Hepatocyte (in vitro differentiated cells): ENCODE measurements around the gene DPF3. TPM values are rescaled to one million over a fixed set of nuclear protein-coding genes. Genes with fewer than 3 reads are reported as not detected.

ENCODE experiments used
- DNase-seq: peaks from one replicate; pipeline ENCODE4 v3.0.0-alpha.2; 2016; ENCODE audit warnings: low spot score
- H2AFZ ChIP-seq: fragments of 200-600 bp; sonication (generic); 2 replicates; pipeline ENCODE4 v1.6.0; 2016; ENCODE audit warnings: antibody characterized with exemption, mild to moderate bottlenecking
- H3K27ac ChIP-seq: fragments of 200-600 bp; sonication (generic); 2 replicates; pipeline ENCODE4 v1.5.1; 2016; ENCODE audit warnings: mild to moderate bottlenecking
- H3K27me3 ChIP-seq: fragments of 200-600 bp; sonication (generic); 2 replicates; pipeline ENCODE4 v1.6.1; 2016
- H3K36me3 ChIP-seq: fragments of 200-600 bp; sonication (generic); replicated peaks from 2 replicates; pipeline ENCODE4 v1.5.1; 2016; ENCODE audit warnings: low read depth; ENCODE audit not compliant: insufficient read depth
- H3K4me1 ChIP-seq: fragments of 200-600 bp; sonication (generic); 2 replicates; pipeline ENCODE4 v1.5.1; 2016; ENCODE audit warnings: mild to moderate bottlenecking, moderate library complexity; ENCODE audit not compliant: insufficient read depth
- H3K4me2 ChIP-seq: fragments of 200-600 bp; sonication (generic); 2 replicates; pipeline ENCODE4 v1.6.0; 2016
- H3K4me3 ChIP-seq: fragments of 200-600 bp; sonication (generic); 2 replicates; pipeline ENCODE4 v1.5.1; 2016; ENCODE audit warnings: mild to moderate bottlenecking
- H3K79me2 ChIP-seq: fragments of 200-600 bp; sonication (generic); 2 replicates; pipeline ENCODE4 v1.6.0; 2017; ENCODE audit warnings: mild to moderate bottlenecking
- H3K9me2 ChIP-seq: fragments of 200-600 bp; sonication (generic); replicated peaks from 2 replicates; pipeline ENCODE4 v1.6.0; 2017; ENCODE audit warnings: mild to moderate bottlenecking; ENCODE audit not compliant: insufficient read depth
- H3K9me3 ChIP-seq: fragments of 200-600 bp; sonication (generic); 2 replicates; pipeline ENCODE4 v1.5.1; 2016; ENCODE audit warnings: low read depth, mild to moderate bottlenecking
- H4K20me1 ChIP-seq: fragments of 200-600 bp; sonication (generic); 2 replicates; pipeline ENCODE4 v1.6.0; 2016; ENCODE audit warnings: mild to moderate bottlenecking; ENCODE audit not compliant: insufficient read depth, poor library complexity, severe bottlenecking
- EZH2 ChIP-seq: fragments of 200-600 bp; sonication (generic); IDR thresholded peaks from 2 replicates; pipeline ENCODE4 v1.6.1; 2016; ENCODE audit warnings: antibody characterized with exemption, mild to moderate bottlenecking, borderline replicate concordance
- EZH2phosphoT487 ChIP-seq: fragments of 200-600 bp; sonication (generic); IDR thresholded peaks from one replicate; pipeline ENCODE4 v1.6.1; 2018; ENCODE audit warnings: antibody characterized with exemption, mild to moderate bottlenecking, low read depth, moderate library complexity; ENCODE audit not compliant: unreplicated experiment, severe bottlenecking
- WGBS: methylation state at CpG from one replicate; pipeline ENCODE4 v1.1.6; 2016; ENCODE audit warnings: low lambda C conversion rate; ENCODE audit errors: missing lambda C conversion rate; 5-methylcytosine and 5-hydroxymethylcytosine counted together
- polyA plus RNA-seq: library from polyadenylated mRNA; unstranded; fragments of >200 nt; fragmentation: Nextera tagmentation; extraction: Ambion mirVana; gene quantifications from 2 replicates; pipeline ENCODE4 v1.2.1, GENCODE V29; 2016
- total RNA-seq: library from RNA; depleted of rRNA; stranded (reverse); fragments of >200 nt; gene quantifications from 2 replicates; pipeline ENCODE4 v1.2.3, GENCODE V29; 2014
- TF ChIP-seq, protein P1 (sequence below): fragments of 200-600 bp; sonication (generic); IDR thresholded peaks from 2 replicates; pipeline ENCODE4 v1.5.1; 2016; ENCODE audit warnings: antibody characterized with exemption, mild to moderate bottlenecking; ENCODE audit not compliant: poor library complexity

The DPF3 gene
- total and polyA plus RNA-seq, 2 experiments from 2014 or later = 0.21 to 0.47 TPM

DNA sequence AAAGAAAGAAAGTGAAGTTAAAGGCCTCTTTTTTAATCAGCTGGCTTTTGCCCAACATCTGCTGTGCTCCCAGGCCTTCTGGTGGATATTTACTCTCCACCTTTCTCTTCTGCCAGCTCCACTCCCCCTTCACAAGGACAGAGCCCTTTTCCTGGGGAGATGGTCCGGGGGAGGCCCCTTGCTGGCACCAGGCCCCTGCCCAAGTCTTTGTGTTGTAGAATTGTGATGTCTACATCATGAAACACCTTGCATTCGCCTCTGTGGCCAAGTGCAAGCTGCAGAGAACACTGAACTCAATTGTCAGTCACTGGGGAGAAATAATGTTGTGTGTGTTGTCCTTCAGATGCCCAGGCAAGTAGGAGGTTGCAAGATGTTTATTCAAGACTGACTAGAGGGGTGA lies 150.3 kb downstream of the DPF3 start:
- Histone ChIP-seq H2AFZ (no peak overlapping the region), H3K9me3 (no peaks in the 10 kb centered on the region), H3K27me3 (no peaks in the 10 kb centered on the region), H3K36me3 (no peaks in the 10 kb centered on the region), H4K20me1 (no peaks in the 10 kb centered on the region), H3K9me2 (no peaks in the 10 kb centered on the region), H3K79me2 (no peaks in the 10 kb centered on the region), H3K4me1 (no peaks in the 10 kb centered on the region), H3K4me3 (no peak overlapping the region), H3K4me2 (no peak overlapping the region), H3K27ac (no peak overlapping the region)
- no peak for DNase-seq
- WGBS = 67% methylated on average over 2 of the region's 2 CpGs
- TF ChIP-seq EZH2 (no peak), EZH2phosphoT487 (no peak)
- TF ChIP-seq, protein P1, sequence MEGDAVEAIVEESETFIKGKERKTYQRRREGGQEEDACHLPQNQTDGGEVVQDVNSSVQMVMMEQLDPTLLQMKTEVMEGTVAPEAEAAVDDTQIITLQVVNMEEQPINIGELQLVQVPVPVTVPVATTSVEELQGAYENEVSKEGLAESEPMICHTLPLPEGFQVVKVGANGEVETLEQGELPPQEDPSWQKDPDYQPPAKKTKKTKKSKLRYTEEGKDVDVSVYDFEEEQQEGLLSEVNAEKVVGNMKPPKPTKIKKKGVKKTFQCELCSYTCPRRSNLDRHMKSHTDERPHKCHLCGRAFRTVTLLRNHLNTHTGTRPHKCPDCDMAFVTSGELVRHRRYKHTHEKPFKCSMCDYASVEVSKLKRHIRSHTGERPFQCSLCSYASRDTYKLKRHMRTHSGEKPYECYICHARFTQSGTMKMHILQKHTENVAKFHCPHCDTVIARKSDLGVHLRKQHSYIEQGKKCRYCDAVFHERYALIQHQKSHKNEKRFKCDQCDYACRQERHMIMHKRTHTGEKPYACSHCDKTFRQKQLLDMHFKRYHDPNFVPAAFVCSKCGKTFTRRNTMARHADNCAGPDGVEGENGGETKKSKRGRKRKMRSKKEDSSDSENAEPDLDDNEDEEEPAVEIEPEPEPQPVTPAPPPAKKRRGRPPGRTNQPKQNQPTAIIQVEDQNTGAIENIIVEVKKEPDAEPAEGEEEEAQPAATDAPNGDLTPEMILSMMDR = no peak

DNA sequence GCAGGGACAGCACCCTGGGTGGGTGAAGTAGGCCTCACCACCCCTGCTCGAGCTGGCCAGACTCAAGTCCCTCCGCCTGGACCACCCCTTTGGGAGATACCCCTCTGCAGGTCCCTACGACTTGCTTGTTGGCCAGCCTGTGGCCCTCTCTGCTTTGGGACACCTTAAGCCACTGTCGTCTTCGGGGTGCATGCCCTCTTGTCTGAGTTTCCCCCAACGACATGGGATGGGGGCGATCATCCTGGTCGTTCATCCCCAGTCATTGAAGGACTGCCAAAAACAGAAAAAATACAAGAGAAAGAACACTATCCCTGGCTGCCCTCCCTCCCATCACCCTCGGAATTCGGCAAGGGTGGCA lies 151.1 kb downstream of the DPF3 start:
- H3K27me3 ChIP-seq = no peaks in the 10 kb centered on the region
- H3K36me3 ChIP-seq = no peaks in the 10 kb centered on the region
- no peaks in the 10 kb centered on the region for H3K9me2 ChIP-seq
- no peak overlapping the region for H3K27ac ChIP-seq
- H3K79me2 ChIP-seq = no peaks in the 10 kb centered on the region
- no peak for TF ChIP-seq EZH2
- no peak for TF ChIP-seq EZH2phosphoT487
- TF ChIP-seq, protein P1 = no peak
- H3K4me1 ChIP-seq = no peaks in the 10 kb centered on the region
- no peak for DNase-seq
- 94% methylated on average over 10 of the region's 10 CpGs for WGBS
- no peak overlapping the region for H2AFZ ChIP-seq
- H3K4me2 ChIP-seq = no peak overlapping the region
- H3K9me3 ChIP-seq = no peaks in the 10 kb centered on the region
- H3K4me3 ChIP-seq = no peak overlapping the region
- no peaks in the 10 kb centered on the region for H4K20me1 ChIP-seq

DNA sequence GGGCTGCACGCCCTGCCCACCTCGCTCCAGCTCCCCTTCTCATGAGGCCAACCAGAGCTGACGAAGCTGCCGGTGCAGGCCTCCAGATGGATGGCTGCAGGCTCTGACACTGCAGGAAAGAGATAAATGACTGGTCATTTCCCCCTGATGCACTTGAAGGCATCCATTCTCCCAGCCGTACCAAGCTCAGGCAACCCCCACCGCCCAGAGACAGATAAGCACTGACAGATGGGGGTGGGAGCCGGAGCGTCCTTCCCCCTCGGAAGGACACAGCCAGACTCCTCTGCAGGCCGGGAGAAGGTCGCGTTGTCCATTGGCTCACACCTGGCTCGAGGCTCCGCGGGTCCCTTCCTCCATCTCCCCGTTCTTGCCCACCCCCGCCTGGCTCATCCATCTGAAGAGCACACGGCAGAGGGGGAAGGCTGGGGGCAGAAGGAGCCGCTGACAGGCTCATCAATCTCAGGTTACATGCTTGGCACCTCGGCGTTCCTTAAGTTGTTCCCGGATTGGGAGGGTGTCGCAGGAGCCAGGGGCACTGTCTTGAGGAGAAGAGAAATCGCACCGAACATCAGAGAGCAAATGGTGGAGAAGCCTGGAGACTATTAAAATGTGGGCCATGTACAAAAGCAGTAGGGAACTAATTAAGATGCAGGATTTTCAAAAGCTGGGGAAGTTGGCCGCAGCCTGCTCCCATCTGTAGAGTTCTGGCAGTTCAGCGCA lies 151.6 kb downstream of the DPF3 start:
- Histone ChIP-seq H2AFZ (no peak overlapping the region), H3K9me2 (no peaks in the 10 kb centered on the region), H3K27ac (no peak overlapping the region), H4K20me1 (no peaks in the 10 kb centered on the region), H3K4me3 (no peak overlapping the region), H3K27me3 (no peaks in the 10 kb centered on the region), H3K79me2 (no peaks in the 10 kb centered on the region), H3K4me2 (no peak overlapping the region), H3K36me3 (no peaks in the 10 kb centered on the region), H3K4me1 (no peaks in the 10 kb centered on the region), H3K9me3 (no peaks in the 10 kb centered on the region)
- TF ChIP-seq EZH2phosphoT487 = no peak
- TF ChIP-seq, protein P1 = no peak
- 72% methylated on average over 26 of the region's 27 CpGs for WGBS
- DNase-seq = no peak

DNA sequence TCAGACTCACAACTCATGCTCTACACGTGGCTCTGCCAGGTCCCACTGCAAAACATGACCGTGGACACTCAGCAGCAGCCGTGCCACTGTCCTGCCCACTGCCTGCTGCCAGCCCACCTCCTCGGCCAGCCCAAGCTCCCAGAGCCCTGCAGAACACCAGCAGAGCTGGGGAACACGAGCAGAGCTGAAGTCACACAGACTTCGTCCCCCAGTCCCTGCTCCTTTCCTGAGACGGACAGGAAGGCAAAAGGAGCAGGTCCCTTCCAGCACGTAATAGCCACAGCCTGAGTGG lies 152.1 kb downstream of the DPF3 start:
- Histone ChIP-seq H3K36me3 (no peaks in the 10 kb centered on the region), H3K9me3 (no peaks in the 10 kb centered on the region), H3K9me2 (no peaks in the 10 kb centered on the region), H3K79me2 (no peaks in the 10 kb centered on the region), H3K4me1 (no peaks in the 10 kb centered on the region), H4K20me1 (no peaks in the 10 kb centered on the region), H3K4me3 (no peak overlapping the region), H3K4me2 (no peak overlapping the region), H3K27ac (no peak overlapping the region), H3K27me3 (no peaks in the 10 kb centered on the region), H2AFZ (no peak overlapping the region)
- WGBS = 82% methylated on average over 8 of the region's 8 CpGs
- DNase-seq = no peak
- no peak for TF ChIP-seq EZH2phosphoT487
- TF ChIP-seq, protein P1 = no peak
- no peak for TF ChIP-seq EZH2
